K562 (cell line): ENCODE data around the gene NTM.

ENCODE experiments used
- DMBX1 ChIP-seq: fragments of 250-450 bp; sonication (Bioruptor Pico); IDR thresholded peaks from 2 replicates; pipeline ENCODE4 v1.8.0; 2022; ENCODE audit warnings: inconsistent platforms, mild to moderate bottlenecking, moderate library complexity, borderline replicate concordance
- EZH2 ChIP-seq: IDR thresholded peaks from 2 replicates; pipeline ENCODE4 v1.6.1; 2012; ENCODE audit warnings: low read depth, mild to moderate bottlenecking, inconsistent platforms, low read length, borderline replicate concordance
- FOSL1 ChIP-seq: fragments of 200-800 bp; sonication (Bioruptor generic); conservative IDR thresholded peaks from 2 replicates; pipeline ENCODE4 v1.6.1; 2016; ENCODE audit warnings: missing genetic modification characterization, missing compliant biosample characterization
- HDGF ChIP-seq: fragments of 450-650 bp; IDR thresholded peaks from 2 replicates; pipeline ENCODE4 v1.6.1; 2016
- MTA2 ChIP-seq: fragments of 450-650 bp; IDR thresholded peaks from 2 replicates; pipeline ENCODE4 v1.6.1; 2016; ENCODE audit warnings: low read depth
- NR3C1 ChIP-seq: sonication (generic); formaldehyde crosslinking; IDR thresholded peaks from 2 replicates; pipeline ENCODE4 v1.8.1; 2022; ENCODE audit warnings: missing genetic modification reagents
- NRF1 ChIP-seq, 2 experiments: fragments of 450-650 bp; IDR thresholded peaks in 1 of 2; conservative IDR thresholded peaks in 1 of 2; 2 replicates each; pipeline ENCODE4 v1.6.1; 2014; ENCODE audit warnings: mild to moderate bottlenecking in 2 of 2
- ZKSCAN3 ChIP-seq: fragments of 250-450 bp; sonication (Bioruptor Pico); IDR thresholded peaks from 2 replicates; pipeline ENCODE4 v1.4.0; 2020
- ZNF778 ChIP-seq: fragments of 450-650 bp; formaldehyde crosslinking; IDR thresholded peaks from 2 replicates; pipeline ENCODE4 v1.4.0; 2020; ENCODE audit warnings: mild to moderate bottlenecking, moderate library complexity
- TF ChIP-seq, protein P1 (sequence below): sonication (generic); formaldehyde crosslinking; IDR thresholded peaks from 2 replicates; pipeline ENCODE4 v1.9.0; 2022; ENCODE audit warnings: mild to moderate bottlenecking, missing genetic modification reagents
- TF ChIP-seq, protein P2 (sequence below), 3 experiments: IDR thresholded peaks in 2 of 3; conservative IDR thresholded peaks in 1 of 3; 2 replicates each; pipeline ENCODE4 v1.5.1; 2011 to 2012; ENCODE audit warnings: low read length in 3 of 3, mild to moderate bottlenecking in 3 of 3, control low read depth in 2 of 3, improper control_type of control experiment in 1 of 3, inconsistent platforms in 1 of 3, low read depth in 1 of 3, mixed read lengths in 1 of 3, moderate library complexity in 1 of 3; ENCODE audit not compliant: insufficient read depth in 2 of 3

- TF ChIP-seq, protein P1, sequence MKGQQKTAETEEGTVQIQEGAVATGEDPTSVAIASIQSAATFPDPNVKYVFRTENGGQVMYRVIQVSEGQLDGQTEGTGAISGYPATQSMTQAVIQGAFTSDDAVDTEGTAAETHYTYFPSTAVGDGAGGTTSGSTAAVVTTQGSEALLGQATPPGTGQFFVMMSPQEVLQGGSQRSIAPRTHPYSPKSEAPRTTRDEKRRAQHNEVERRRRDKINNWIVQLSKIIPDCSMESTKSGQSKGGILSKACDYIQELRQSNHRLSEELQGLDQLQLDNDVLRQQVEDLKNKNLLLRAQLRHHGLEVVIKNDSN: no peak
- TF ChIP-seq DMBX1 (CRISPR knock-in tag) (no peak), NRF1 (conservative IDR thresholded peaks at IDR 0.05 in 1 of 2, IDR thresholded peaks at IDR 0.05 in 1 of 2) (no peak), NR3C1 (CRISPR knock-in tag) (no peak), FOSL1 (tag) (no peak), ZKSCAN3 (CRISPR knock-in tag) (no peak), EZH2 (no peak), HDGF (no peak), MTA2 (no peak), ZNF778 (CRISPR knock-in tag) (no peak)
- TF ChIP-seq, protein P2, sequence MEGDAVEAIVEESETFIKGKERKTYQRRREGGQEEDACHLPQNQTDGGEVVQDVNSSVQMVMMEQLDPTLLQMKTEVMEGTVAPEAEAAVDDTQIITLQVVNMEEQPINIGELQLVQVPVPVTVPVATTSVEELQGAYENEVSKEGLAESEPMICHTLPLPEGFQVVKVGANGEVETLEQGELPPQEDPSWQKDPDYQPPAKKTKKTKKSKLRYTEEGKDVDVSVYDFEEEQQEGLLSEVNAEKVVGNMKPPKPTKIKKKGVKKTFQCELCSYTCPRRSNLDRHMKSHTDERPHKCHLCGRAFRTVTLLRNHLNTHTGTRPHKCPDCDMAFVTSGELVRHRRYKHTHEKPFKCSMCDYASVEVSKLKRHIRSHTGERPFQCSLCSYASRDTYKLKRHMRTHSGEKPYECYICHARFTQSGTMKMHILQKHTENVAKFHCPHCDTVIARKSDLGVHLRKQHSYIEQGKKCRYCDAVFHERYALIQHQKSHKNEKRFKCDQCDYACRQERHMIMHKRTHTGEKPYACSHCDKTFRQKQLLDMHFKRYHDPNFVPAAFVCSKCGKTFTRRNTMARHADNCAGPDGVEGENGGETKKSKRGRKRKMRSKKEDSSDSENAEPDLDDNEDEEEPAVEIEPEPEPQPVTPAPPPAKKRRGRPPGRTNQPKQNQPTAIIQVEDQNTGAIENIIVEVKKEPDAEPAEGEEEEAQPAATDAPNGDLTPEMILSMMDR (IDR thresholded peaks at IDR 0.05 in 2 of 3, conservative IDR thresholded peaks at IDR 0.05 in 1 of 3; ENCODE audit: insufficient read depth in 2 of 3, low read depth in 1 of 3, low read length in 3 of 3): no peak
These were observed 740.9 kb downstream of the NTM start for GRCh38 chr11:132111316-132111715.
